Measurements from ENCODE around the gene ERVV-1.
"Not testable (repeated sequence)": the region's sequence is repeated elsewhere in the genome, so short reads cannot be mapped to it uniquely, and the experiment has no call there.

Gene ERVV-1

GRCh38 chr19:53013621-53014020 lies at the start of gene ERVV-1:
TSS of gene ERVV-1 (plus strand) at chr19:53013921. CDS start at chr19:53014091, 170 bp downstream.
- H3K27ac ChIP-seq, result no peak within 1 kb of the TSS
- POLR2A ChIA-PET (ENCODE audit: low non-redundant PET), result no interaction called here
- CTCF ChIA-PET, result no interaction called here
- no peak for DNase-seq (ENCODE audit: low spot score)
- TF ChIP-seq CTCF (conservative IDR thresholded peaks at IDR 0.05; ENCODE audit: low read depth), result no peak

- DNase-seq (ENCODE audit: low spot score), result no peak
- CTCF ChIA-PET, result no interaction called here
- no peak for TF ChIP-seq CTCF (conservative IDR thresholded peaks at IDR 0.05; ENCODE audit: low read depth)
- POLR2A ChIA-PET (ENCODE audit: low non-redundant PET), result no interaction called here
- no peak overlapping the region for H3K27ac ChIP-seq
Measured at GRCh38 chr19:52967772-52968171, 45.9 kb upstream of the ERVV-1 start.

- POLR2A ChIA-PET (ENCODE audit: low non-redundant PET), result no interaction called here
- TF ChIP-seq CTCF (conservative IDR thresholded peaks at IDR 0.05; ENCODE audit: low read depth), result no peak
- DNase-seq (ENCODE audit: low spot score), result no peak
- CTCF ChIA-PET, result no interaction called here
- no peak overlapping the region for H3K27ac ChIP-seq
Measured at GRCh38 chr19:52981329-52981728, 32.4 kb upstream of the ERVV-1 start.

- CTCF ChIA-PET, result interaction anchor here (0.8 kb wide), 1 partner anchor 649 kb away, joined by 3 read pairs; no protein-coding TSS in a partner anchor
Measured at GRCh38 chr19:52983167-52983566, 30.6 kb upstream of the ERVV-1 start.

GRCh38 chr19:52987221-52987620 lies 26.5 kb upstream of the ERVV-1 start:
- POLR2A ChIA-PET (ENCODE audit: low non-redundant PET), result no interaction called here
- H3K27ac ChIP-seq, result no peak overlapping the region
- TF ChIP-seq CTCF (conservative IDR thresholded peaks at IDR 0.05; ENCODE audit: low read depth), result no peak
- CTCF ChIA-PET, result no interaction called here
- no peak for DNase-seq (ENCODE audit: low spot score)

More at GRCh38 chr19:52983167-52983566, 30.6 kb upstream of the ERVV-1 start:
- H3K27ac ChIP-seq; DNase-seq (ENCODE audit: low spot score); POLR2A ChIA-PET (ENCODE audit: low non-redundant PET): not testable (repeated sequence)

- ChIA-PET POLR2A (ENCODE audit: low non-redundant PET) (no interaction called here), CTCF (interaction anchor here (0.7 kb wide), 1 partner anchor 634 kb away, joined by 3 read pairs; no protein-coding TSS in a partner anchor)
- no peak overlapping the region for H3K27ac ChIP-seq
- TF ChIP-seq CTCF (conservative IDR thresholded peaks at IDR 0.05; ENCODE audit: low read depth), result no peak
- no peak for DNase-seq (ENCODE audit: low spot score)
Measured at GRCh38 chr19:52988506-52988905, 25.2 kb upstream of the ERVV-1 start.

GRCh38 chr19:52990759-52991418 lies 22.8 kb upstream of the ERVV-1 start:
- no peak for TF ChIP-seq CTCF (conservative IDR thresholded peaks at IDR 0.05; ENCODE audit: low read depth)
- ChIA-PET CTCF (no interaction called here), POLR2A (ENCODE audit: low non-redundant PET) (no interaction called here)
- DNase-seq (ENCODE audit: low spot score), result peak; percentile 10
- peak overlapping the region; percentile 49; the same call in 1 of the 2 replicates for H3K27ac ChIP-seq
